Measurements from ENCODE around the gene GIMAP8. TPM values are rescaled to one million over a fixed set of nuclear protein-coding genes. Genes with fewer than 3 reads are reported as not detected.

Gene GIMAP8
- total RNA-seq (10 to 100 TPM; 17.8 to 54.6 (median 50.1) TPM), total RNA-seq (12.7 to 199 (median 41.8) reads per million in 29 experiments)
- total RNA-seq (2013) = 47.1 TPM

DNA sequence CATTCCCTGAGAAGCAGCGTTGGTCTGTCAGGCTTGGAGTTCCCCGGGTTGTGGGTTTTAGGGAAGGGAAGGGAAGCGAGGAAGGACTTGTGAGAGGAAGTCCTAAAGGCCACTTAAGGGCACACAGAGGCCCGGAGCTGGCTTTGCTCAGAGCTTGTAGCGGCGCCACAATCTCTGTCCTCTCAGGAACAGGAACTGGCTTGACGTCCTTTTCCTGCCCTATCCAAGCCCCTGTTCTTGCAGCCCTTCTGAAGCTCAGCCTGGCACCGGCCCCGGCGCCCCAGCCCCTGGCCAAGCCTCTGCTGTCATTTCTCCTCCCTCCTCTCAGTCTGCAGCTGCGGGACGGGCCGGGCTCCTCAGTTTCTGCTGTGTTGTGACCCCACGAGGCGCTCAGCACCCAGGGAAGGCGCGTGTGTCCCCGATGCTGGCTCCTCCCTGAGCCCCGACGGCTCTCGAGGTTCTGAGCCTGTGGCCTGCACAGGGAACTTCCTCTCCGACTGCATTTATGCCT, at the start of gene GIMAP8:
Gene GIMAP8 (plus strand): TSS at position 140 of the 511 bp plus-strand sequence. CDS start 16,069 bp downstream, outside the sequence.
- WGBS (ENCODE audit: insufficient coverage) = 2% methylated on average over 19 of the region's 22 CpGs

DNA sequence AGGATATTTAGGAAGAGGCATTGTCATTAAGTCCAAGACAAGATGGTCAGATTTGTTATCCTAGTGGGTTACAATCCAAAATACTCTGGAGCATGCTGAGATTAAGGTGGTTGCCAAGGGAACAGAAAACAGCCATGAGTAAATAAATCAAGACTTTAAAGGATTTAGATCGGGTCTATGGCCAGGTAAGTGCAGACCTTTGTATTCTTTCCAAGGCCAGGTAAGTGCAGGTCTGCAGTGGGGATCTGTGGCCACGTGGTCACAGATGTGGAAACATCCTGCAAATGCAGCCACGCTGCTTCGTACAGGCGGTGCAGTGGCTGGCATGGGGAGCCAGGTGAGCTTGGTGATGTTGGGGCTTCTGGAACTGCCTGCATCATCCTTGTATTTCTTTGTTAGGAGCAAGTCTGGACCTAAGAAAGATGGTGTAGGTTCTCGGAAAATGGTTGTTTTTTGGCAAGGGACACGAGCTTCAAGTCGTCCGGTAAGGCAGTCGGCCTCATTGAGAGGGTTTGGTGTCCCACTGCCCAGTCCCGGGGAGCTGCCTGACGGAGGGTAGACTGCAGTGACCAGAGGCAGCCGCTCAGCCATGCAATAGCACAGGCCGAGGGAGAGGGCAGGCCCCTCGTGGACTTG, 49.5 kb upstream of the GIMAP8 start:
- ChIA-PET CTCF (interaction anchor here in 1 of 2 donors (0.8 kb wide), 1 partner anchor 45 kb away, joined by 5 read pairs; no protein-coding TSS in a partner anchor), POLR2A (no interaction called here)
- H3K27me3 Mint-ChIP-seq = no peaks in the 10 kb centered on the region
- H3K9me3 Mint-ChIP-seq = no peaks in the 10 kb centered on the region
- H3K27ac ChIP-seq (ENCODE audit: low read length) = no peak overlapping the region
- H3K9me3 ChIP-seq = no peaks in the 10 kb centered on the region
- H3K4me3 Mint-ChIP-seq = no peak overlapping the region
- no peaks in the 10 kb centered on the region for H3K27me3 ChIP-seq (replicated peaks in 1 of 2; ENCODE audit: control insufficient read depth in 2 of 2, extremely low read depth in 1 of 2, insufficient read depth in 2 of 2, low read length in 1 of 2)
- H3K4me1 ChIP-seq (ENCODE audit: control insufficient read depth in 1 of 2, extremely low read depth in 1 of 2, insufficient read depth in 2 of 2, low read length in 2 of 2) = peaks cover 0 to 20% of the 10 kb centered on the region in 2 experiments
- H3K27ac Mint-ChIP-seq = peak overlapping the region in 1 of 2 donors; percentile 17
- H3K4me3 ChIP-seq (ENCODE audit: control insufficient read depth in 1 of 2, extremely low read depth in 1 of 2, low read length in 1 of 2) = no peak overlapping the region
- no peak for DNase-seq
- peaks cover 4 to 6% of the 10 kb centered on the region in 2 donors for H3K36me3 ChIP-seq (ENCODE audit: control insufficient read depth in 2 of 2, extremely low read depth in 1 of 2, insufficient read depth in 1 of 2, low read length in 1 of 2)
- peaks cover 16 to 28% (median 17%) of the 10 kb centered on the region in 3 donors for H3K4me1 Mint-ChIP-seq
- H3K36me3 Mint-ChIP-seq = peaks cover 5% of the 10 kb centered on the region
- ATAC-seq (replicated peaks in 1 of 4) = no peak
- WGBS (ENCODE audit: insufficient coverage) = 89% methylated on average over 15 of the region's 15 CpGs

More for the DNA sequence above, at the start of gene GIMAP8:
- Histone ChIP-seq H3K4me1 (ENCODE audit: control insufficient read depth in 1 of 2, extremely low read depth in 1 of 2, insufficient read depth in 2 of 2, low read length in 2 of 2) (peaks cover 31 to 73% of the 10 kb centered on the region in 2 experiments), H3K36me3 (ENCODE audit: control insufficient read depth in 2 of 2, extremely low read depth in 1 of 2, insufficient read depth in 1 of 2, low read length in 1 of 2) (peaks cover 0 to 12% of the 10 kb centered on the region in 2 donors), H3K4me3 (ENCODE audit: control insufficient read depth in 1 of 2, extremely low read depth in 1 of 2, low read length in 1 of 2) (peak within 1 kb of the TSS; percentile 64 to 99), H3K27ac (ENCODE audit: low read length) (peak within 1 kb of the TSS; percentile 94), H3K27me3 (replicated peaks in 1 of 2; ENCODE audit: control insufficient read depth in 2 of 2, extremely low read depth in 1 of 2, insufficient read depth in 2 of 2, low read length in 1 of 2) (no peaks in the 10 kb centered on the region), H3K9me3 (no peaks in the 10 kb centered on the region)
- ChIA-PET POLR2A (interaction anchor here (0.6 to 2.8 kb wide), 6 partner anchors 31 to 306 kb away, joined by 3 to 12 read pairs (median 4); partner anchors contain the start of gene GIMAP7 (in 1 of the 2)), CTCF (interaction anchor here (0.6 to 6.3 kb wide), 11 partner anchors 11 to 611 kb away, joined by 3 to 68 read pairs (median 4); partner anchors contain the start of genes GIMAP1 (in 1 of the 2) and GIMAP4 (in 1 of the 2))
- Mint-ChIP-seq H3K4me1 (peaks cover 70 to 80% (median 79%) of the 10 kb centered on the region in 3 donors), H3K4me3 (peak within 1 kb of the TSS; percentile 98 to 100 (median 99)), H3K9me3 (peaks cover 0 to 4% (median 4%) of the 10 kb centered on the region in 3 donors), H3K36me3 (peaks cover 38% of the 10 kb centered on the region), H3K27me3 (no peaks in the 10 kb centered on the region), H3K27ac (peak within 1 kb of the TSS; percentile 97 to 99)
- peak; percentile 57 to 64 (median 61) for ATAC-seq (replicated peaks in 1 of 4)
- peak; percentile 47 to 78 (median 64) for DNase-seq

DNA sequence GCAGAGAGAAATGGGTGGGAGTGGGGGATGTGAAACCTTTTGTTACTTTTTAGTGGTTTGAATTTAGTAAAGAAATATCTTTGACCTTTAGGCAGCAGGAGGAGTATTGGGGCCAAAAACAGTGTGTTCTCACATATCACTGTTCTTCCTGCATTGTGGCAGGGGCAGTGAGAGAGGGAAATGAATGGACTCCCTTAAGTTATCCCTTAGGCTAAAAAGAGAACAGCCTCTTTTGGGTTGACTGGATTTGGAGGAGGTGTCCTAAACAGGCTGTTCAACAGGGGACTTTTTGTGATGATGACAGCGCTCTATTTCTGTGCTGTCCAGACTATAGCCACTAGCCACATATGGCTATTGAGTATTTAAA, 49.0 kb upstream of the GIMAP8 start:
- Histone ChIP-seq H3K4me3 (ENCODE audit: control insufficient read depth in 1 of 2, extremely low read depth in 1 of 2, low read length in 1 of 2) (no peak overlapping the region), H3K36me3 (ENCODE audit: control insufficient read depth in 2 of 2, extremely low read depth in 1 of 2, insufficient read depth in 1 of 2, low read length in 1 of 2) (peaks cover 4% of the 10 kb centered on the region in 2 donors), H3K27ac (ENCODE audit: low read length) (no peak overlapping the region), H3K9me3 (no peaks in the 10 kb centered on the region), H3K4me1 (ENCODE audit: control insufficient read depth in 1 of 2, extremely low read depth in 1 of 2, insufficient read depth in 2 of 2, low read length in 2 of 2) (peaks cover 3 to 25% of the 10 kb centered on the region in 2 experiments), H3K27me3 (replicated peaks in 1 of 2; ENCODE audit: control insufficient read depth in 2 of 2, extremely low read depth in 1 of 2, insufficient read depth in 2 of 2, low read length in 1 of 2) (no peaks in the 10 kb centered on the region)
- Mint-ChIP-seq H3K36me3 (peaks cover under 1% of the 10 kb centered on the region), H3K27me3 (no peaks in the 10 kb centered on the region), H3K4me1 (peaks cover 21 to 31% (median 22%) of the 10 kb centered on the region in 3 donors), H3K27ac (no peak overlapping the region), H3K9me3 (no peaks in the 10 kb centered on the region), H3K4me3 (no peak overlapping the region)
- no peak for DNase-seq
- CTCF ChIA-PET = interaction anchor here in 1 of 2 donors (0.8 kb wide), 1 partner anchor 46 kb away, joined by 5 read pairs; no protein-coding TSS in a partner anchor
- POLR2A ChIA-PET = no interaction called here
- no peak for ATAC-seq (replicated peaks in 1 of 4)
- no CpG with 5 or more reads among the region's 1 CpG for WGBS (ENCODE audit: insufficient coverage)

DNA sequence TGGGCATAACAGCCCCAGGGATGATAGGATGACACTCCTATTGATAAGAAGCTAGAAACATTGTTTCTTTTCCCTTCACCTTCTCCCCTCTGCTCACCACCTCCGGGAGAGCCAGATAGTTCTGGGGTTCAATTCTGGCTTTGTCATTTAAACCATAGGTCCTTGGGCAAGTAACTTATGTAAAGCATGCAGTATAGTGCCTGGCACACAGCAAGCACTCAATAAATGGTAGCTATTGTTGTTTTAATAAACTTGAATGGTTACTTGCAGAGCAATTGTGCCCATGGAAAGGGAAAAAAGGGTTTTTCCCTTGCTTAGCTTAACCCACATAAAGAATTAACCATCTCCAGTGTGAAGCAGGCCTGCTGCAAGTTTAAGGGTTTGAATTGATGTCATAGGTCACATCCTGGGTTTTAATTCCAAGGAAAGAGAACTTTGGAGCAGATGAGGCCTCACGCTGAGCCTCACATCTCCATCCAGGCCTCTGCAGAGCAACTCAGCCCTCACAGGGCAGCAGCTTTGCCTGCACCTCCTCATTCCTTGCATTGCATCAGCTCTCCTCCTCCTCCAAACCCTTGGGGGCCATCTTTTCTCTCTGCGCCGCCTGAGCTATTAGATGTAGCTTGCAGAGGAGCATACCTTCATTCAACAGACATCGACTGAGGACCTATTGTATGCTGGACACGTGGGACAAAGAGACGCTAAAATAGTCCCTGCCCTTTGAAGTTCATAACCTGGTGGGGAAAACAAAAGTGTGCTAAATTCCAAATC, 48.4 kb upstream of the GIMAP8 start:
- no peaks in the 10 kb centered on the region for H3K27me3 ChIP-seq (replicated peaks in 1 of 2; ENCODE audit: control insufficient read depth in 2 of 2, extremely low read depth in 1 of 2, insufficient read depth in 2 of 2, low read length in 1 of 2)
- no peak for DNase-seq
- WGBS (ENCODE audit: insufficient coverage) = 97% methylated on average over 6 of the region's 7 CpGs
- POLR2A ChIA-PET = interaction anchor here in 1 of 2 donors (0.5 kb wide), 1 partner anchor 34 kb away, joined by 3 read pairs; the partner anchor contains the start of gene REPIN1
- no peak overlapping the region for H3K27ac ChIP-seq (ENCODE audit: low read length)
- no peak overlapping the region for H3K4me3 ChIP-seq (ENCODE audit: control insufficient read depth in 1 of 2, extremely low read depth in 1 of 2, low read length in 1 of 2)
- no peaks in the 10 kb centered on the region for H3K9me3 Mint-ChIP-seq
- no peak for ATAC-seq (replicated peaks in 1 of 4)
- peaks cover 8 to 31% of the 10 kb centered on the region in 2 experiments for H3K4me1 ChIP-seq (ENCODE audit: control insufficient read depth in 1 of 2, extremely low read depth in 1 of 2, insufficient read depth in 2 of 2, low read length in 2 of 2)
- peak overlapping the region in 1 of 3 donors; percentile 31 for H3K4me3 Mint-ChIP-seq
- H3K27me3 Mint-ChIP-seq = no peaks in the 10 kb centered on the region
- no peaks in the 10 kb centered on the region for H3K9me3 ChIP-seq
- H3K27ac Mint-ChIP-seq = peak overlapping the region; percentile 11 to 66
- CTCF ChIA-PET = interaction anchor here (0.6 to 1.6 kb wide), 3 partner anchors 30 to 792 kb away, joined by 4 to 5 read pairs (median 4); no protein-coding TSS in a partner anchor
- H3K36me3 ChIP-seq (ENCODE audit: control insufficient read depth in 2 of 2, extremely low read depth in 1 of 2, insufficient read depth in 1 of 2, low read length in 1 of 2) = peaks cover 4% of the 10 kb centered on the region in 2 donors
- H3K36me3 Mint-ChIP-seq = peaks cover 2% of the 10 kb centered on the region
- peaks cover 26 to 36% (median 27%) of the 10 kb centered on the region in 3 donors for H3K4me1 Mint-ChIP-seq

DNA sequence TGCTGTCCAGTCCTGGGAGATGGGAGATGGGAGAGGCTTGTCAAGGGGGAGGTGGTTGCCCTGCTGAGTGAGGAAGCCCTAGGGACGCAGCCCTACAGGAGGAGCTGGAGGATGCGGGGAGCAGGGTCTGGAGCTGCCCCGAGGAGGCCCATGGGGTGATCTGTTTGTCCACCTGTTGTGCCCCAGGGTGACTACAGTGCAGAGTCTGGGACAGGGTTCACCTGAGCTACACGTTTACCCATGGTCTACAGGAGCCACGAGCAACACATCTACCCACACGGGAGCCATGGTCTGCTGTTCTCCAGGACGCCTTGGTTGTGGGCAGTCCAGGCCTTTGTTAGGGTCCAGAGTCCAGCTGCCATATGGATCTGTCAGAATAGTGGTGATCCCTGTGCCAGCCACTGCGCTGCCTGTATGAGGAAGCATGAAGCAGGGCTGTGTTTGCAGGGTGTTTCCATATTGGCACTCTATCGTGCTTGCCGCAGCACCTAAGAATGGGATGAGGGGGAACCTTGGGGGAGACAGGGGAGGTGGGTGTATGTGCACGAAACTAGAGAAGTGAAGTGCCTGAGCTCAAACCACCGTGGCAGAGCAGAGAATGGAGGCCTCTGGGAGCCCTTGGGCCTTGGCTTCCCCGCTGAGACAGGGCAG, 47.6 kb upstream of the GIMAP8 start:
- 97% methylated on average over 9 of the region's 13 CpGs for WGBS (ENCODE audit: insufficient coverage)
- Mint-ChIP-seq H3K4me1 (peaks cover 29 to 39% (median 30%) of the 10 kb centered on the region in 3 donors), H3K27me3 (no peaks in the 10 kb centered on the region), H3K27ac (peak overlapping the region; percentile 68 to 94), H3K36me3 (peaks cover 4% of the 10 kb centered on the region), H3K9me3 (no peaks in the 10 kb centered on the region), H3K4me3 (peak overlapping the region in 2 of 3 donors; percentile 31 to 92)
- ChIA-PET CTCF (interaction anchor here (0.6 to 1.6 kb wide), 3 partner anchors 11 to 791 kb away, joined by 3 to 4 read pairs (median 4); no protein-coding TSS in a partner anchor), POLR2A (no interaction called here)
- Histone ChIP-seq H3K9me3 (no peaks in the 10 kb centered on the region), H3K27ac (ENCODE audit: low read length) (no peak overlapping the region), H3K27me3 (replicated peaks in 1 of 2; ENCODE audit: control insufficient read depth in 2 of 2, extremely low read depth in 1 of 2, insufficient read depth in 2 of 2, low read length in 1 of 2) (no peaks in the 10 kb centered on the region), H3K36me3 (ENCODE audit: control insufficient read depth in 2 of 2, extremely low read depth in 1 of 2, insufficient read depth in 1 of 2, low read length in 1 of 2) (peaks cover 4% of the 10 kb centered on the region in 2 donors), H3K4me1 (ENCODE audit: control insufficient read depth in 1 of 2, extremely low read depth in 1 of 2, insufficient read depth in 2 of 2, low read length in 2 of 2) (peaks cover 8 to 36% of the 10 kb centered on the region in 2 experiments), H3K4me3 (ENCODE audit: control insufficient read depth in 1 of 2, extremely low read depth in 1 of 2, low read length in 1 of 2) (no peak overlapping the region)
- ATAC-seq (replicated peaks in 1 of 4) (no peak), DNase-seq (no peak)
